GM15510 (cell line): ENCODE results near the gene TMC6.

ENCODE experiments used
- POLR2A ChIP-seq: IDR thresholded peaks from 3 replicates; pipeline ENCODE4 v1.6.1; 2011; ENCODE audit warnings: borderline replicate concordance; ENCODE audit not compliant: insufficient read length; ENCODE audit errors: extremely low read depth

Gene TMC6

DNA sequence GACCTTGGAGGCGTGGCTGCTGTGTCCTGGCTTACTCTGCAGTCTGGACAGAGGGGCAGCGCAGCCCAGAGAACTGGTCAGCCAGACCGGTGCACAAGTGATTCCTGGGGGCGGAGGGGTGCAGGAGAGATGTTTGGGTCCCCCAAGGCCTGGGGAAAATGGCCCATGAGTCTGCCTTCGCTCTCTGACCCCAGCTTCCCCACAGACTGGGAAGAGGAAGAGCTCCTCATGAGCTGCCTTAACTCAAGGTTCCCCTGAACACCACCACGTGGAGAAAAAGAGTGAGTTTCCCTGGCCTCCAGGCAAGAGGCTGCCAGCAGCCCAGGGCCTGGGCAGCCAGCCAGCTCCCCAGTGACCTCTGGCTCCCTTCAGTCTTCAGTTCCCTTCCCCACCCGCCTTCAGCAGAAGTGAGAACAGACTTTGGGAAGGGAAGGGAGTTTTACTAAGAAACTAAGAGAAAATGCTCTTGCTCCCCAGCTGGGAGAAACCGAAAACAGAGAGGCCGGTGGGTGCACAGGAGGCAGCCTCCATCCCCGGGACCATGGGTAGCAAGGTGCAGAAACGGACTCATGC, 15.7 kb upstream of the TMC6 start:
- peak; percentile 10 for TF ChIP-seq POLR2A

DNA sequence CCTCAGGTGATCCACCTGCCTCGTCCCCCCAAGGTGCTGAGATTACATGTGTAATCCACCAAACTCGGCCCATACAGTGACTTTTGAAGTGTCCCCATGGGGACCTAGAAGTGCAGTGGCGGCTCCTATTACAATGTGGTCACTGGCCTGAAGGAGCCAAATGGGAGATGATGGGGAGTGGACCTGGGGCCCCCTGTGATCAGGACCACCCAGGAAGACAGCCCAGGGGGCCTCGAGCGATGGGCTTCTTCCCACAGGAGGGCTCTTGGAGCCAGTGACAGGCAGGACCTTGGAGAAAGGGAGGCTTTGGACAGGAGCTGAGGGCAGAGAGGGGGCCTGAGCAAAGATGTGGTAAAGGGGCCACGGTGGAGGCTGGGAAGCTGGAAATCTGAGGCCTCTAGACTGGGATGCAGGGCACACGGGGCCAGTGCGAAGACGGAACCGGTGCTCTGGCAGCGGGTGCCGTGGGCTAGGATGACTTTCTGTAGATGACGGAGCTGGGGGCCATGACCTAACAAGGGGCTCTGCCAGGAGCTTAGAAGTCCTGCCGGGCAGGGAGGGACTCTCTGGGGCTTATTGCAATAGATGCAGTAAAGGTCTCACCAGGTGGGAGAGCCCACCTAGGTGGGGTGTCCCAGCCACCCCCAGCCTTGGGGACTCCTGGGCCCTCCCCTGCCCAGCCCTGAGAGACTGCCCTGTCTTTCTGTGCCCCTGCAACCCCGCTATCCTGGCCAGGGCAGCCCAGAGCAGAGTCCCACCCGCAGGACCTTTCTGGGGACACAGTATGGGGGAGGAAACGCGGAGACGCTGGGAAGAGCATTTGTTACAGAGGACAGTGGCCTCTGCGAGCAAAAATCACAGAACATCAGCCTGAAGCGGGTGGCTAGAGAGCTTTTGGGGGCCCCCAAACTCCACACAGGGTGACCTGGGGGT, 14.9 kb upstream of the TMC6 start:
- peak; percentile 11 for TF ChIP-seq POLR2A

DNA sequence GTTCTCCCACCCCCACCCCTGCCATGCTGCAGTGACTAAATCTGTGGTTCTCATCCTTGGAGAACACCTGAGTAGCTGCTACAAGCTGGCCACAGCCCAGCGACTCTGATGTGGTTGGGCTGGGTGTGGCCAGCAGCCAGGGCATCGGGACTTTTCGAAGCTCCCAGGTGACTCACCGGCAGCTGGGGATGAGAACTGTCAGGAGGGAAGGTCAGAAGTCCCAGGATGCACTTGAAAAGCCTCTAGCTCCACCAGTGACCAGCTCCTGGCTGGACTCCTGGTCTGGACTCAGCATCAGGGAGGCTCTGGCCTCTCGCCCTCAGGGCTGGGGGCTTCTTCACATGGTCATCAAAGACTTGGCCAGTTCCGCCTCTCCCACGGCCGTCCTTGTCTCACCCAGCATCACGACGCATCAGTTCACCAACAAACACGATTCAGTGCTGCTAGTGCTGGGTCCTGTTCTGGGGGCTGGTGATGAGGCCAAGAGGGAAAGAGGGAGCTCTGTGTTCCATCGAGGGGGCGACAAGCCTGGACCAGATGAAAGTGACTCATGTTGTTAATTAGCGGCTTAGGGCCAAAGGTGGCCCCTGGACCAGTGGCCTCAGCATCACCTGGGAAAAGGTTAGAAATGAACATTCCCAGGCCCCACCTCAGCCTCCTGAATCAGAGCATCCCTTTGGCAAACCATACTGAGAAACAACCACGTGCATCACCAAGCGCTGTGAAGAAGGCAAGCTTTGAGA, 13.7 kb upstream of the TMC6 start:
- TF ChIP-seq POLR2A = no peak

DNA sequence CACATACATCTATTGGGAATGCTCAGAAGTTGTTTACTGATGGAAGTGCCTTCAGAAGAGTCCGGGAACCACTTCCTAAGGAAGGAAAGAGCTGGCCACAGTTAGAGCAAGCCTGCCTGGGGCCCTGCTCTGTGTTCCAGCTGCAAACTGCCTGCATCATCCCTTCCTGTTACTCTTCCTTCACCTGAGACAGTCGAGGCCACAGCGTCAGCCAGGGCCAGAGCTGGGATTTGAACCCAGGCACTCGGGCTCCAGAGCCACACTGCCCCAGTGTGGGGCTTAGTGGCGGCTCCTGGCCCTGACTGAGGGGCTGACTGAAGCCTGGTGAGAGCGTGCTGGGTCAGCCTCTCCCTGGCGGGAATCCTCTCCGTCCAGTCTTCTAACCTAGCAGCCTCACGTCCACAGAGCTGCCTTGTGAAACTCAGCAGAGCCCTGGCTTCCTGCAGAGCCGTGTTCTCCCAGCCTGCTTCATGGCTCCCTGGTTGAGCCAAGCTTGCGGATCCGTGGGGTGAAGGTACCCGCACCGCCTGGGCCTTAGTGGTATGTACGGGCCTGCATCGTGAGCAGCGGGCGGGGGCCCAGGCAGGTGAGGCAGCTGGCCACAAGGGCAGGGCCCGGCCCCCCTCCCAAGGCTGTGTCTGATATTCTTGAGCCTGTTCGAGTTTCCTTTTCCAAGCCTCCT, 13.0 kb upstream of the TMC6 start:
- TF ChIP-seq POLR2A = no peak

DNA sequence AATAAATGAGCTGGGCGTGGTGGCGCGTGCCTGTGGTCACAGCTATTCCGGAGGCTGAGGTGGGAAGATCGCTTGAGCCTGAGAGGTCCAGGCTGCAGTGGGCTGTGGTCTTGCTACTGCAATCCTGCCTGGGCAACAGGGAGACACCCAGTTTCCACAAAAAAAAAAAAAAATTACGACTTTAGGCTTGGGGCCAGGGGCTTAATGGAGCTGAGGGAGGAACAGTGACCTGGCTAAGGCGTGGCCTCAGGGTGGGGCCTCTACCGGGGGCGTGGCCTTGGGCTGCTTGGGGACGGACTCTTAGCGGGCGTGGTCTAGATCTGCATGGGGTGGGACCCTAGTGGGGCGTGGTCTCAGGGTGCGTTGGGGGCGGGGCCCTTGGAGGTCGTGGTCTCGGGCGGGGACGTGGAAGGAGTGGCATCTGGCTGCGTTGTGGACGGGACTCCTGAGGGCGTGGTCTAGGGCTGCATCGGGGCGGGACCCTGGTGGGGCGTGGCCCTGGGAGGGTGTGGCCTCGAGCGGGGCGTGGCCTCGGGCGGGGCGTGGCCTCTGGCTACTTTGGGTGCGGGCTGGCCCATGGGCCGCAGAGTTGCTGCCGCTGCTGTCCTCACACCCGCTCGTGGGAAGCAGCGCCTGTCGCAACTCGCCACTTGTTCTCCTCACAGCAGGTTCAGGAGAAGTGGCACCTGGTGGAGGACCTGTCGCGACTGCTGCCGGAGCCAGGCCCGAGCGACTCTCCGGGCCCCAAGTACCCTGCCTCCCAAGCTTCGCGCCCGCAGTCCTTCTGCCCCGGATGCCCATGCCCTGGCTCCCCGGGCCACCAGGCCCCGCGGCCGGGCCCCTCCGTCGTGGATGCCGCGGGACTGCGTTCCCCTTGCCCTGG, 11.9 kb upstream of the TMC6 start:
- TF ChIP-seq POLR2A = peak; percentile 75

DNA sequence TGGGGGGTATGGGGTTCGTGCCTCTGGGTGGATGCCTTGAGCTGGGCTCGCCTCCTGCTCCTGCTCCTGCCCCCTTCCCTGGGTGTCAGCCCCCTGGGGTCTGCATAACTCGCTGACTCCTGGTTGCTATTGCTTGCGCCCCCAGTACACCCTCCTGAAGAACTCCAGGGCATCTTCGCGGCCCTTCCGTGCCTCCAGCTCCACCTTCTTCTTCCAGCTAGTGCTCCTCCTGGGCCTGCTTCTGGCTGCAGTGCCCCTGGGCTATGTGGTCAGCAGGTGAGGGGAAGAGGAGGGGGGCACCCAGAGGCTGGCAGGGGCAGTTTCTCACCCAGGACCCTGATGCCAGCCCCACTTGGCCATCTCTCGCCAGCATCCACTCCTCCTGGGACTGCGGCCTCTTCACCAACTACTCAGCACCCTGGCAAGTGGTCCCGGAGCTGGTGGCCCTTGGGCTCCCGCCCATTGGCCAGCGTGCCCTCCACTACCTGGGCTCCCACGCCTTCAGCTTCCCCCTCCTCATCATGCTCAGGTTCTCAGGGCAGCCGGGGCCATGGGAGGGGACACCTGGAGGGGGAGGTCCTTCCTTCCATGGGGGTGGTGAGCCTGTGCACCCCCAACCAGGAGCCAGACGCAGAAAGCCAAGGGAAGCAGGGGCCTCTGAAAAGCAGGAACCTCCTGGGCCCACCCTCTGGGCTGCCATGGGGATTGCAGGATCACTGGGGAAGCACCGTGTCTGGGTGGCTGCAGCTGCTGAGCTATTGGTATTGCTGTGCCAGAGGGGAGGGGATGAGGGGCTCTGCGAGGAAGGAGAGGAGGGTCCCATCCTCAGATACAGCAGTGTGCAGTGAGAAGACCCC, 9.9 kb upstream of the TMC6 start:
- TF ChIP-seq POLR2A = no peak

DNA sequence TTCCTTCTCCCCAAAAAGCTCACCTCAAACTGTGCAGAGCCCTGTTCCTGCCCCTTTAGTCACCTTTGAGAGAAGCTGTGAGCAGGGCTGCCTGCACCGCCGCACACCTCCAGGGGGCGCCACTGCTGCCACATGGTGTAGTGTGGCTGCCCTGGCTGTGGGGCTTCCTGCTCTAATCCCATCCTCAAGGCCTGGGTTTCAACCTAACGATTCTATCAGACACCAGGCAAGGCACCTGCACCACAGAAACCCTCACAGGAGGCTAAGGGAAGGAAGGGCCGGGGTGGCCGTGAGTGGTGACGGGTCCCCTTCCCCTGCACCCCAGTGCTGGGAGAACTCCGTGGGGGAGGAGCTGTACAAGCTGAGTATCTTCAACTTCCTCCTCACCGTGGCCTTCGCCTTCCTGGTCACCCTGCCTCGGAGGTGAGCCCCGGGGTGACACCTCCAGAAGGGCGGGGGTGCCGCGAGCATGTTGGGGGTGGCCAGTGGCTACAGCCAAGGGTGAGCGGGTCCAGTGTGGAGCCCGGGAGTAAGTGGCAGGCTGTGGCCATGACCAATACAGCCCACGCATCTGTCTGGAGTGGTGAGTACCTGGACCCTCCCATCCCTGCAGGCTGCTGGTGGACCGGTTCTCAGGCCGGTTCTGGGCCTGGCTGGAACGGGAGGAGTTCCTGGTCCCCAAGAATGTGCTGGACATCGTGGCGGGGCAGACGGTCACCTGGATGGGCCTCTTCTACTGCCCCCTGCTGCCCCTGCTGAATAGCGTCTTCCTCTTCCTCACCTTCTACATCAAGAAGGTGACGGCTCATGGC, 9.0 kb upstream of the TMC6 start:
- TF ChIP-seq POLR2A = peak; percentile 37

DNA sequence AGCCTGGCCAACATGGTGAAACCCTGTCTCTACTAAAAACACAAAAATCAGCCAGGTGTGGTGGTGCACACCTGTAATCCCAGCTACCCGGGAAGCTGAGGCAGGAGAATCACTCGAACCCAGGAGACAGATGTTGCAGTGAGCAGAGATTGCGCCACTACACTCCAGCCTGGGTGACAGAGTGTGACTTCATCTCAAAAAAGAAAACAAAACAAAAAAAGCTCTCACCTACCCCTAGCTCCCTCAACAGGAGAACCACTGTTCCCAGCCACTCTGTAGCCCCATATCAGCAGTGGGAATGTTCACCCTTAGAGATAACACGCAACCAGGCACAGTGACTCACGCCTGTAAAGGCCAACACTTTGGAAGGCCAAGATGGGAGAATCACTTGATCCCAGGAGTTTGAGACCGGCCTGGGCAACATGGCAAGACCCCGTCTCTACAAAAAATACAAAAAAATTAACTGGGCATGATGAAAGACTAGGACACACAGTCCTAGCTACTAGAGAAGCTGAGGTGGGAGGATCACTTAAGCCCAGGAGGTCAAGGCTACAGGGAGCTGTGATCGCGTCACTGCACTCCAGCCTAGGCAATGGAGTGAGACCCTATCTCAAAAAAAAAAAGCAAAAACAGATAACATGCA, 7.4 kb upstream of the TMC6 start:
- TF ChIP-seq POLR2A = no peak

DNA sequence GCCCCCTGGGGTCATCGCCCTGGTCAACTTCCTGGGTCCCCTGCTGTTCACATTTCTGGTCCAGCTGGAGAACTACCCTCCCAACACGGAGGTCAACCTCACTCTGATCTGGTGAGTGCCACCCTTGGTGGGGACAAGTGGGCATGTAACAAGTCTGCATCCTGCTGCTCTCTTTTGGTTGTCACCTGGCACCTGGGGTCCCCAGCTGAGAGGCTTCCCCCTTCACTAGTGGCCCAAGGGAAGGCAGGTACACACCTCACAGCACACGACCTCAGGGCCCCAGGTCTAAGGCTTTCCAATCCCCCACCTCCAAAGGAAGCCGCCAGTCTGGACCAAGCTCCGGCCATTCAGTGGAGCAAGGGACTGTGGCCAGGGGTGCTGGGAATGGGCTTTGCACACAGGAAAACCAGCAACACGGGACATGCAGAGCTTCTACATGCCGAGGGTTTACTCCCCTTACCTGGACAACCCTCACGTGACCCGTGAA, 6.4 kb upstream of the TMC6 start:
- TF ChIP-seq POLR2A = no peak

DNA sequence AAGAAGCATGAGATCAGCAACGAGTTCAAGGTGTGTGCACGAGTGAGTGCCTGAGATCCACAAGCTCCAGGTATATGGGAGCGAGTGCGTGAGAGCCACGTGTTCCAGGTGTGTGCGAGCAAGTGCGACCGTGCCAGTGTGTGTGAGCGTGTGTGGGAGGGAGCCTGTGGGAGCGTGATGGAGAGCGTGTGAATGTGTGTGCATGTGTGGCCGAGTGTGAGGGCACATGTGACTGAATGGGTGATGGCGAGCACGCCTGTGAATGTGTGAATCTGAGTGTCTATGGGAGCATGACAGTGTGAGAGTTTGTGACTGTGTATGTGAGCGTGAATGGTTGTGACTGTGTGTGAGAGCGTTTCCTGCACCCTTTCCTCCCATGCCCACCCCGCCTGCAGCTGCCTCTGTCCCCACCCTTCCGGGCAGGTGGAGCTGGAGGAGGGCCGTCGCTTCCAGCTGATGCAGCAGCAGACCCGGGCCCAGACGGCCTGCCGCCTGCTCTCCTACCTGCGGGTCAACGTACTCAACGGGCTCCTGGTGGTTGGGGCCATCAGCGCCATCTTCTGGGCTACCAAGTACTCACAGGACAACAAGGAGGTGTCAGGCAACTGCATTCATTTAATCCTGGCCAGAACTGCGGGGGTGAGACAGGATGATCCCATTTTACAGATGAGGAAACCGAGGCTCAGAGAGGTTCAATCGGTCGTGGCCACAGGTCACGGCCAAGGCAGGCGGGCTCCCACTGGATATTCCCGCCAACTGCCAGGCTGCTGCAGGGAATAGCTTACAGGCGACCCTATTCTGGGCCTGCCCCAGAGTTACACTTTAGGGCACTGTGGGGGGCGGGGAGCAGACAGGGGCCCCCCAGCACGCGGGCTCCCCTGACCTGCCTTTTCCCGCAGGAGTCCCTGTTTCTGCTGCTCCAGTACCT, 5.7 kb upstream of the TMC6 start:
- TF ChIP-seq POLR2A = no peak
